SK-N-MC (cell line): ENCODE results near the gene HYI.

Experiments
- EZH2 ChIP-seq: fragments of 200-600 bp; sonication (generic); IDR thresholded peaks from one replicate; pipeline ENCODE4 v1.6.1; 2017; ENCODE audit warnings: antibody characterized with exemption
- POLR2AphosphoS5 ChIP-seq: IDR thresholded peaks from 2 replicates; pipeline ENCODE4 v1.6.1; 2012; ENCODE audit warnings: mild to moderate bottlenecking, low read depth, low read length, borderline replicate concordance

GRCh38 chr1:43482215-43482614 is 28.5 kb upstream of the HYI start:
- TF ChIP-seq POLR2AphosphoS5 (no peak), EZH2 (no peak)
